K562 (cell line): ENCODE results near the gene GRB10. TPM values are rescaled to one million over a fixed set of nuclear protein-coding genes. Genes with fewer than 3 reads are reported as not detected.
A peak's percentile ranks its signal among the peaks of the same experiment; 100 is the strongest.

Source experiments
- ATAC-seq: fragments of 200-7000 bp; cut with Tn5 transposase; 3 replicates; pipeline ENCODE4 v1.9.1; 2020; ENCODE audit warnings: moderate library complexity
- BruUV-seq: library from RNA; stranded (reverse); fragments of 400-500 nt; replicated peaks from 2 replicates; lab custom pipeline; 2021; lab: Mats Ljungman, UMichigan
- CTCF ChIA-PET: fragments of 300-600 bp; formaldehyde crosslinking; extraction: SDS; loops from one replicate; lab custom pipeline; 2021; ENCODE audit warnings: low intra/inter-chr PET ratio; lab: Yijun Ruan, JAX
- POLR2A ChIA-PET: fragments of 300-600, 350-650 bp; sonication (Branson Sonifier 250); formaldehyde crosslinking; extraction: SDS; loops from one replicate; lab custom pipeline; 2021; ENCODE audit warnings: antibody characterized with exemption, inconsistent platforms; lab: Yijun Ruan, JAX
- DNase-seq, 4 experiments: peaks; one replicate each; pipeline versions ENCODE4 v3.0.0 to v3.0.0-alpha.2; 2011 to 2018; ENCODE audit warnings: low spot score in 3 of 4, mixed read lengths in 3 of 4; ENCODE audit errors: extremely low read depth in 1 of 4
- FAIRE-seq: peaks from 2 replicates; lab custom pipeline; 2011; peaks lifted over from hg19 to GRCh38; lab: Jason Lieb, UNC
- H2AFZ ChIP-seq: 2 replicates; pipeline ENCODE4 v1.6.0; 2011; ENCODE audit warnings: low read depth, low read length, control low read depth, inconsistent platforms
- H3K27ac ChIP-seq: fragments of 200-600 bp; 3 replicates; pipeline ENCODE4 v1.8.0; 2011; ENCODE audit warnings: low read depth, mild to moderate bottlenecking, control low read depth, inconsistent platforms, low read length, moderate library complexity, mixed read lengths; ENCODE audit errors: extremely low read depth
- H3K27me3 ChIP-seq, 2 experiments: fragments of 300-600 bp in 1 of 2; 2 replicates in 1 of 2; 3 replicates in 1 of 2; pipeline versions ENCODE4 v1.6.0 to v1.8.0; 2011; ENCODE audit warnings: inconsistent platforms in 2 of 2, low read length in 2 of 2, mild to moderate bottlenecking in 1 of 2, mixed read lengths in 1 of 2, moderate library complexity in 1 of 2; ENCODE audit not compliant: control insufficient read depth in 2 of 2, insufficient read depth in 2 of 2
- H3K36me3 ChIP-seq: fragments of 300-600 bp; 3 replicates; pipeline ENCODE4 v1.8.0; 2011; ENCODE audit warnings: mild to moderate bottlenecking, low read length, inconsistent platforms; ENCODE audit not compliant: control insufficient read depth, insufficient read depth
- H3K4me1 ChIP-seq, 2 experiments: fragments of 200-600 bp in 1 of 2; replicated peaks in 1 of 2; 2 replicates in 1 of 2; 3 replicates in 1 of 2; pipeline versions ENCODE4 v1.5.1 to v1.8.0; 2011; ENCODE audit warnings: inconsistent platforms in 2 of 2, low read length in 2 of 2, mild to moderate bottlenecking in 1 of 2, mixed read lengths in 1 of 2, moderate library complexity in 1 of 2; ENCODE audit not compliant: control insufficient read depth in 2 of 2, insufficient read depth in 2 of 2
- H3K4me2 ChIP-seq: 2 replicates; pipeline ENCODE4 v1.6.1; 2011; ENCODE audit warnings: low read length, control low read depth, inconsistent platforms, mixed read lengths; ENCODE audit not compliant: insufficient read depth
- H3K4me3 ChIP-seq: fragments of 200-600 bp; sonication (generic), shearing (Covaris generic); 2 replicates; pipeline ENCODE4 v1.5.1; 2016; ENCODE audit warnings: control low read depth, inconsistent platforms
- H3K79me2 ChIP-seq: fragments of 200-600 bp; 3 replicates; pipeline ENCODE4 v1.8.0; 2011; ENCODE audit warnings: low read length, inconsistent platforms; ENCODE audit not compliant: control insufficient read depth, insufficient read depth
- H3K9ac ChIP-seq, 2 experiments: 2 replicates each; pipeline versions ENCODE4 v1.6.0 to v1.6.1; 2011; ENCODE audit warnings: low read depth in 2 of 2, low read length in 2 of 2, control low read depth in 1 of 2, inconsistent platforms in 1 of 2, mild to moderate bottlenecking in 1 of 2, mixed read lengths in 1 of 2; ENCODE audit not compliant: insufficient read depth in 1 of 2
- H3K9me1 ChIP-seq: one replicate; pipeline ENCODE4 v1.6.0; 2011; ENCODE audit warnings: inconsistent platforms, mild to moderate bottlenecking, low read length, moderate library complexity; ENCODE audit not compliant: control insufficient read depth, insufficient read depth
- H3K9me3 ChIP-seq: replicated peaks from 2 replicates; pipeline ENCODE4 v1.5.1; 2011; ENCODE audit warnings: low read depth, low read length, inconsistent platforms; ENCODE audit not compliant: control insufficient read depth, insufficient read depth
- H4K20me1 ChIP-seq: replicated peaks from 2 replicates; pipeline ENCODE4 v1.6.1; 2011; ENCODE audit warnings: low read length, inconsistent platforms, mixed read lengths; ENCODE audit not compliant: control insufficient read depth, insufficient read depth
- CREM ChIP-seq: IDR thresholded peaks from 2 replicates; pipeline ENCODE4 v1.6.1; 2014; ENCODE audit warnings: antibody characterized with exemption, low read depth
- FUS ChIP-seq: fragments of 200-400 bp; formaldehyde crosslinking; optimal IDR thresholded peaks from 2 replicates; pipeline ENCODE3; 2017; ENCODE audit warnings: low read depth, low read length
- GATA2 ChIP-seq: sonication (generic); formaldehyde crosslinking; IDR thresholded peaks from 2 replicates; pipeline ENCODE4 v1.4.0; 2020; ENCODE audit warnings: mild to moderate bottlenecking, missing genetic modification reagents
- POLR3A ChIP-seq: IDR thresholded peaks from 2 replicates; pipeline ENCODE4 v1.6.1; 2011; ENCODE audit warnings: borderline replicate concordance, mild to moderate bottlenecking, moderate library complexity; ENCODE audit not compliant: insufficient read length, insufficient read depth; ENCODE audit errors: extremely low read depth
- POU5F1 ChIP-seq: fragments of 150-350 bp; IDR thresholded peaks from 2 replicates; pipeline ENCODE4 v1.6.1; 2014; ENCODE audit warnings: borderline replicate concordance, low read length, low read depth, mild to moderate bottlenecking; ENCODE audit not compliant: partially characterized antibody
- SMAD1 ChIP-seq: fragments of 150-350 bp; IDR thresholded peaks from 2 replicates; pipeline ENCODE4 v1.6.1; 2014; ENCODE audit warnings: low read length, low read depth; ENCODE audit not compliant: partially characterized antibody
- SMARCE1 ChIP-seq: fragments of 450-650 bp; IDR thresholded peaks from 2 replicates; pipeline ENCODE4 v1.7.1; 2016; ENCODE audit warnings: mild to moderate bottlenecking
- ZNF354B ChIP-seq: fragments of 250-450 bp; sonication (Bioruptor Pico); IDR thresholded peaks from 2 replicates; pipeline ENCODE4 v1.4.0; 2020
- ZNF695 ChIP-seq: fragments of 450-650 bp; formaldehyde crosslinking; IDR thresholded peaks from 2 replicates; pipeline ENCODE4 v1.4.0; 2020; ENCODE audit warnings: mild to moderate bottlenecking, moderate library complexity
- WGBS: fragments of 100-300 bp; shearing (Covaris generic); methylation state at CpG from one replicate; pipeline ENCODE4 v1.1.6; 2016; ENCODE audit warnings: low coverage, mixed read lengths; ENCODE audit not compliant: insufficient coverage; ENCODE audit errors: missing lambda C conversion rate; 5-methylcytosine and 5-hydroxymethylcytosine counted together
- in situ Hi-C: fragments of 300-500 bp; cut with MboI; formaldehyde crosslinking; loops from 4 replicates; pipeline ENCODE4 v1.15.0; 2018; ENCODE audit warnings: inconsistent platforms, mixed read lengths
- intact Hi-C: fragments of 100-400 bp; cut with micrococcal nuclease; formaldehyde crosslinking; loops from 2 replicates; pipeline ENCODE4 v1.14.2; 2022
- polyA plus RNA-seq, 8 experiments: library from polyadenylated mRNA; depleted of rRNA in 4 of 8; stranded (reverse) in 5 of 8; unstranded in 3 of 8; fragments of >200 nt; fragmentation: Nextera tagmentation in 2 of 8; fragmentation: Illumina TruSeq in 1 of 8; extraction: Ambion mirVana in 2 of 8; extraction: Trizol in 1 of 8; gene quantifications; 2 replicates each; pipeline versions ENCODE4 v1.2.1 to v1.2.3, GENCODE V29; 2011 to 2014; ENCODE audit warnings: inconsistent platforms in 1 of 8, missing spikeins in 1 of 8
- total RNA-seq, 7 experiments: library from RNA; depleted of rRNA in 6 of 7; stranded (reverse); fragments of >200 nt in 6 of 7; fragmentation: Illumina TruSeq in 2 of 7; extraction: Trizol in 2 of 7; gene quantifications; 2 replicates each; pipeline versions ENCODE4 v1.2.1 to v1.2.3, GENCODE V29; 2011 to 2021; ENCODE audit warnings: low replicate concordance in 1 of 7
- TF ChIP-seq, protein P1 (sequence below): sonication (generic); formaldehyde crosslinking; IDR thresholded peaks from 2 replicates; pipeline ENCODE4 v1.8.0; 2022; ENCODE audit warnings: mild to moderate bottlenecking, missing genetic modification reagents

The GRB10 gene
- total and polyA plus RNA-seq, 9 of the 15 experiments (the other 6 are each of a cell fraction or from before 2014, with no cell fraction given) = 8.9 to 88.5 (median 40.7) TPM

- no TSS peak for BruUV-seq
- ChIA-PET POLR2A (no interaction called here), CTCF (no interaction called here)
- H3K4me3 ChIP-seq = no peak overlapping the region
- WGBS = 95% methylated on average over 3 of the region's 3 CpGs
- no peak overlapping the region for H3K27ac ChIP-seq
- no peak overlapping the region for H3K4me2 ChIP-seq
- H3K9me1 ChIP-seq = peaks cover 4% of the 10 kb centered on the region
- H3K79me2 ChIP-seq = 0 out of 3 replicates have a peak, but pooled peaks cover 4% of the 10 kb centered on the region
- 0 out of 5 replicates have a peak, but pooled peaks cover 0 to 3% of the 10 kb centered on the region in 2 experiments for H3K4me1 ChIP-seq
- peaks cover 4% of the 10 kb centered on the region; the same call in 1 of the 2 replicates for H4K20me1 ChIP-seq
- H3K27me3 ChIP-seq = no peaks in the 10 kb centered on the region
- TF ChIP-seq, protein P1, sequence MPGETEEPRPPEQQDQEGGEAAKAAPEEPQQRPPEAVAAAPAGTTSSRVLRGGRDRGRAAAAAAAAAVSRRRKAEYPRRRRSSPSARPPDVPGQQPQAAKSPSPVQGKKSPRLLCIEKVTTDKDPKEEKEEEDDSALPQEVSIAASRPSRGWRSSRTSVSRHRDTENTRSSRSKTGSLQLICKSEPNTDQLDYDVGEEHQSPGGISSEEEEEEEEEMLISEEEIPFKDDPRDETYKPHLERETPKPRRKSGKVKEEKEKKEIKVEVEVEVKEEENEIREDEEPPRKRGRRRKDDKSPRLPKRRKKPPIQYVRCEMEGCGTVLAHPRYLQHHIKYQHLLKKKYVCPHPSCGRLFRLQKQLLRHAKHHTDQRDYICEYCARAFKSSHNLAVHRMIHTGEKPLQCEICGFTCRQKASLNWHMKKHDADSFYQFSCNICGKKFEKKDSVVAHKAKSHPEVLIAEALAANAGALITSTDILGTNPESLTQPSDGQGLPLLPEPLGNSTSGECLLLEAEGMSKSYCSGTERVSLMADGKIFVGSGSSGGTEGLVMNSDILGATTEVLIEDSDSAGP (CRISPR knock-in tag) = no peak
- TF ChIP-seq GATA2 (CRISPR knock-in tag) (no peak), FUS (no peak), POLR3A (no peak), ZNF354B (CRISPR knock-in tag) (no peak), CREM (no peak), POU5F1 (no peak), SMAD1 (no peak), ZNF695 (CRISPR knock-in tag) (no peak), SMARCE1 (no peak)
- FAIRE-seq = no peak
- intact Hi-C loops (no loop called here), in situ Hi-C loops (no loop called here)
- H3K36me3 ChIP-seq = peaks cover 25% of the 10 kb centered on the region; the same call in 2 of the 3 replicates
- no peaks in the 10 kb centered on the region for H3K9me3 ChIP-seq
- H3K9ac ChIP-seq = peak overlapping the region in 1 of 2 experiments; percentile 31; a peak in 1 of 4 replicates
- DNase-seq = no peak
- H2AFZ ChIP-seq = no peak overlapping the region
- ATAC-seq = no peak; the same call in 2 of the 3 replicates
Observed at GRCh38 chr7:50626286-50626685, 156.4 kb downstream of the GRB10 start.
